Stimulated activated naive CD4-positive, alpha-beta T cell treated with Interleukin-2 at 50 U/mL for 16 hours (primary cell): Measurements from ENCODE around the gene CDCP1.
"Not testable (repeated sequence)": the region's sequence is repeated elsewhere in the genome, so short reads cannot be mapped to it uniquely, and the experiment has no call there.

ENCODE experiments used
- DNase-seq: peaks from one replicate; lab custom pipeline; 2025; lab: John Stamatoyannopoulos, UW

Gene CDCP1

DNA sequence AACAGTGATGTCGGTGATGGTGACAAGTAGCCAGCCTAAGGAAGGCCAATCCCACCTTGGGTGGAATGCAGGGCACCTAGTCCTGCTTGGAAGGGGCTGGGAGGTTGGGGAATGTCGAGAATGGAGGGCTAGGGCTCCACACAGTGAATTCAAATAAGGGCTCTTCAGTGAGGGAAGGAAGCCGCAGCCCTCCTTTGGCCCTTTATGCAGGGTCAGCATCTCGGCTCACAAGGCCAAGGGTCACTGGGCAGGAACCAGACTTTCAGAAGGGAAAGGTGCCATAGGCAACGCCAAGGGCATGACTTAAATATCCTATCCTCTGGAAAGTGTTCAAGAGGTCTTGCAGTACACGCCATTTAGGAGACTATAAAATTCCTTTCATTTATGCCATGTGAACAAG lies 63.2 kb downstream of the CDCP1 start:
- no peak for DNase-seq

DNA sequence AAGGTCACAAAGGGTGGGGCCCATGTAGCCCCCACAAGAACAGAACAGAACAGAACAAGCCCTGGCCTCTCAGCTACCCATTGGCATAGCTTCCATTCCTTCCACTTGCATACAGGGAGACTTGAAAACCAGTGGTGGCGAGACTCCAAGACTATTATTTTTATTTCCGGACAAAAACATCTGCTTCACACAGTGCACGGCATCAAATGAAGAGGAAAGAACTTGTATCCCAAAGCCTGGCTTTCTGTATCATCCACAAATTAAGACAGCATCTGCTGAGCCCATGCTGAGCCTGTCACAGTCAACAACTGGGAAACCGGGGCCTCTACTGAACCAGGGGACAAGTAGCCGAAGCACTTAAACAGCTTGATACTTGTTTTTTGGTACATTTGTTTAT lies 64.0 kb downstream of the CDCP1 start:
- DNase-seq, result no peak

- DNase-seq, result no peak
Observed at GRCh38 chr3:45081506-45082141, 64.6 kb downstream of the CDCP1 start.

DNA sequence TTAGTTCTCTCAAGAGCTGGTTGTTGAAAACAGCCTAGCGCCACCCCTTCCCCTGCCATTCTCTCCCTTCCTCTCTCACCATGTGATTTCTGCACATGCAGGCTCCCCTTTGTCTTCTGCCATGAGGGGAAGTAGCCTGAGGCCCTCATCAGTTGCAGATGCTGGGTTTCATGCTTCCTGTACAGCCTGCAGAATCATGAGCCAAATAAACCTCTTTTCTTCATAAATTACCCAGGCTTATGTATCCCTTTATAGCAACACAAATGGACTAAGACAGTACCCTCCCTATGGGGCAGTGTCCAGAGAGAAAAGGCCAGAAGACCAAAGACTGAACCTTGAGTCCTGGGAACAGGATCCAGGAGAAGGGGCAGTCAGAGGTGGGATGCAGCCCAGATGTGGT lies 65.4 kb downstream of the CDCP1 start:
- DNase-seq, result no peak

DNA sequence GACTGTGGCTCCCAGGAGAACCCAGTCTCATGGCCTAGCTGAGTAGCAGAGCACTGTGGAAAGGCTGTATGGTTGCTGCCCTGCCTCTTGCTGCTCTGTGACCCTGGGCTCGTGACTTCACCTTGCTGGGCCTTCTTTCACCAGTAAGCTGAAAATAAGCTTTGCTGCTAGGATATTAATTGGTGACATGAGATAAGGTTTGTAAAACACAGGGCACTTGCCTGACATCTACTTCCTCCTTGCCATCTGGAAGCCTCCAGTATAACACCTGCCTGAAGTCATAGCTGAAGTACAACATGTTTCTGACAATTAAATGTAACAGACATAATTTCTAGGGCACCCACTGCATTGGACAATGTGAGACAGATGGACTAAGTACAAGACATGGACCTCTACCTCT lies 66.5 kb downstream of the CDCP1 start:
- no peak for DNase-seq

DNA sequence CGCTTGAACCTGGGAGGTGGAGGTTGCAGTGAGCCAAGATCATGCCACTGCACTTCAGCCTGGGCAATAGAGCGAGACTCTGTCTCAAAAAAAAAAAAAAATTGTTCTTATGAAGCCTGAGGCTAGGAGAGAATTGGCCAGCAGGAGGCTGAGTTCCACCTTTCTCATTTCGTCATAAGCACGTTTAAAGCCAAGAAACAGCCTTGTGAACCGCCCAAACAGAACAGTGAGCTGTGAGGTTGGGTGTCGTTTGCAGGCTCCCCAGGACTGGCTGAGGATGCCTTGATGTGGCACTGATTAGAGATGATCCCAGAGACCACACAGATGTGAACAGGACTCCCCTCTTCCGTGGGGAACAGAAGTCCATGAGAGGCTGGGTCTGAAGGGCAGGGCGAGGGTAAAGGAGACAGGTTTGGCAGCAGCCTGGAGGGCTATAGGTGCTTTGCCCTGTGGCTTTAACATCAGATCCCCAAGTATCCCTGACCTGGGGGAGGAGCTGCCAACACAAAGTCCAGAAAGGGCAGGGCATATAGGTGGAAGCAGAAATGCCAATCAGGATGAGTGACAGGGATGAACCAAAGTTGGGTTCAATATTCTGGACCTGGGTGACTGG lies 67.2 kb downstream of the CDCP1 start:
- DNase-seq, result no peak

DNA sequence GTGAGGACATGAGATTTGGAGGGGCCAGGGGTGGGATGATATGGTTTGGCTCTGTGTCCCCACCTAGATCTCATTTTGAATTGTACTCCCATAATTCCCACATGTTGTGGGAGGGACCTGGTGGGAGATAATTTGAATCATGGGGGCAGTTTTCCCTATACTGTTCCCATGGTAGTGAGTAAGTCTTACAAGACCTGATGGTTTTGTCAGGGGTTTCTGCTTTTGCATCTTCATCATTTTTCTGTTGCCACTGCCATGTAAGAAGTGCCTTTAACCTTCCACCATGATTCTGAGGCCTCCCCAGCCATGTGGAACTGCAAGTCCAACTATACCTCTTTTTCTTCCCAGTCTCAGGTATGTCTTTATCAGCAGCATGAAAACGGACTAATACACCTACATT lies 67.9 kb downstream of the CDCP1 start:
- DNase-seq, result not testable (repeated sequence)

- DNase-seq, result no peak
Observed at GRCh38 chr3:45075821-45076625, 70.2 kb downstream of the CDCP1 start.

DNA sequence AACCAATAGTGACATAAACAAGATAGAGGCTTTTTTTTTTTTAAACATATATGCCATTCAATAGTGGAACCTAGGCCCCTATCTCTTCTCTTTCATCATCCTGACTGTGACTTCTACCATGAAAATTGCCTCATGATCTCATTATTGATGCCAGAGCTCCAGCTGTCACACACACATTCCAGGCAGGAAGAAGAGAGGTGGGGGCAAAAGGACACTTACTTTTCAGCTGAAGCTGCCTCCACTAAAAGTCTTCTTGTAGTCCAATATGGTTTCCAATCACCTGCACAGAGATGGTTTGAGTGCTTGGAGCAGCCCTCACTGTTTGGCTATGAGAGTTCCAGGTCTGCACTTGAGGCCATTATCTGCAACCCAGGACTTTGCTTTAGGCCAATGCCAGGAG lies 75.1 kb downstream of the CDCP1 start:
- DNase-seq, result no peak

DNA sequence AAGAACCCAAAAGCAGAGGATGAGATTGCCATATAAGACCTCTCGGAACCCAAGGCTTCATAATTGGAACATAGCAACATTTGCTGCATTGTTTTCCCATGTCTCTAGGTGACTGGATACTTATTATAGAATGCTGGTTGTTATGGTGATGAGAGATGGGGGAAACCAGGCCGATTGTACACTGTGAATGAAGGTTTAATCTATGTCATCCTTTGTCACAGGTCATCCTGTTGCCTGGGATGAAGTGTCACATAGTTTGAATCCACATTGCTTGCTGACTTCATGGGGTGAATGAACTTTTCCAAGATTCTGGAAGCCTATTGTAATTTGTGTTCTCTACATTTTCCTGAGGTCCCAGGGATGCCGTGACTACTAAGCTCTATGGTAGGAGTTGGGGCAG lies 78.2 kb downstream of the CDCP1 start:
- no peak for DNase-seq

DNA sequence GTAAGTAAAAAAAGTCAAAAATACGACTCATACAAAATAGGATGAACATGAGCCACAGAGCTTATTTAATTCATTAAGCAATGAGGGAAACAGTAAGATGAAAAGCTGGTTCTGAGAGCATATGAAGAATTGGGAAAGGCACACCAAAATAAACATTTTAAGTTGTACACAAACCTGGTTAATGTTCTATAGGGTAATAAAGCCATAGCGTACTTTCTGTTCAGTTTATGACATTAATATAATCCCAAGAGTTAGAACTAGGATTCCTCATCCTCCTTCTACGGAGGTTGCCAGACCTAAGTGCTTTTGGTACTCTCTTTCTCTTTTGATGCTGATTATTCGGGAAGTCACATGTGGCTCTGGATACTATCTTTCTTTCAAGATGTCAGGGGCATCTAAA lies 78.7 kb downstream of the CDCP1 start:
- DNase-seq, result no peak

- DNase-seq, result no peak
Observed at GRCh38 chr3:45066109-45066801, 79.9 kb downstream of the CDCP1 start.

GRCh38 chr3:45065373-45065720 lies 80.8 kb downstream of the CDCP1 start:
- DNase-seq, result no peak

DNA sequence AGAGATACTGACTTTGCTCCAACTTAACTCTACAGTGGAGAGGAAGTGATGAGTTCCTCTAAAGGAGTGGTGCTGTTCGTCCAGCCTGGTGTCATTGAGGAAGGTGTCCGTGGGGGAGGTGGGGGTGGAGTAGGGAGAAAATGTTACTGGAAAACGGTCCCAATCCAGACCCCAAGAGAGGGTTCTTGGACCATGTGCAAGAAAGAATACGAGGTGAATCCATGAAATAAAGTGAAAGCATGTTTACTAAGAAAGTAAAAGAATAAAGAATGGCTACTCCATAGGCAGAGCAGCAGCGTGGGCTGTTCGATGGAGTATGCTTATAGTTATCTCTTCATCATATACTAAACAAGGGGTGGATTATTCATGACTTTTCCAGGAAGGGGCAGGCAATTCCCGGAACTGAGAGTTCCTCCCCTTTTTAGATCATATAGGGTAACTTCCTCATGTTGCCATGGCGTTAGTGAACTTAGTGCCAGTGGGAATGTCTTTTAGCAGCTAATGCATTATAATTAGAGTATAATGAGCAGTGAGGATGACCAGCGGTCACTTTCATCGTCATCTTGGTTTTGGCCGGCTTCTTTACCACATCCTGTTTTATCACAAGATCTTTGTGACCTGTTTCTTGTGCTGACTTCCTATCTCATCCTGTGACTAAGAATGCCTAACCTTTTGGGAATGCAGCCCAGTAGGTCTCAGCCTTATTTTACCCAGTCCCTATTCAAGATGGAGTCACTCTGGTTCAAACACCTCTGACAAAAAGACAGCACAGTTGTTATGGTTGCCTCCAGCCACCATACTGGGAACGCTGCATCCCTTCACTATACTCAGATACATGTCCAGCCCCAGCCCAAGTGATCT lies 81.4 kb downstream of the CDCP1 start:
- DNase-seq, result peak; percentile 43

- DNase-seq, result no peak
Observed at GRCh38 chr3:45062697-45063070, 83.5 kb downstream of the CDCP1 start.

DNA sequence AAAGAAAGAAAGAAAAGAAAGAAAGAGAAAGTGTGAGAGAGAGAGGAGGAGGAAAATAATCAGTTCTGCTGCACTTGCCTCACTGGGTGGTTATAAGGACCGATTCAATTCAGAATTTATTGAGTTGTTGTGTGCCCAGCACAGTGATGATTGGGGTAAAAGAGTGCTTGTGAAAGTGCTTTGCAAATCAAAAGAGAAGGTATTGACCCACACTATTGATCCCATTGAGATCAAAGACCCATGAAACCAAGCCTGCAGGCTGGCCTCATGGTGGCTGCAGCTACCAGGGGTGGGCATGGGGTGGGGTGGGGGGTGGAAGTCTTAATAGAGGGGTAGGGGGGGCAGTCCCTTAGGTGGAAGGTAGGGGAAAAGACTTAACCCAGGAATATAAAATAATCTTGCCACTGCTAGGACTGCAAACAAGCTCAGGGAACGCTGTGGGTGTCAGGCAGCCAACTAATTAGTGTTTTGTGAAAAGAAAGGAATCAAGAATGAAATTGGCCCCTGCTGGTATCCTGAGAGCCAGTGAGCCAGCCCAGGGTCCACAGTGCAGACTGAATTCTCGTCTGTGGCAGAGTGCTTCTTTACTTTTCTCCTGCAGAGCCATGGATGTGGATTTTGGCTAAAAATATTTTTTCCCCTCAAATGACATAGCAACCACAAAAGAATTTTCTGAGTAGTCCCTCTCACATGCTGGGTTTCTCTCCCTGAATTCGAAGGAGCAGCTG lies 85.8 kb downstream of the CDCP1 start:
- no peak for DNase-seq

- no peak for DNase-seq
Observed at GRCh38 chr3:45059132-45059531, 87.0 kb downstream of the CDCP1 start.

GRCh38 chr3:45057557-45057956 lies 88.6 kb downstream of the CDCP1 start:
- DNase-seq, result no peak

DNA sequence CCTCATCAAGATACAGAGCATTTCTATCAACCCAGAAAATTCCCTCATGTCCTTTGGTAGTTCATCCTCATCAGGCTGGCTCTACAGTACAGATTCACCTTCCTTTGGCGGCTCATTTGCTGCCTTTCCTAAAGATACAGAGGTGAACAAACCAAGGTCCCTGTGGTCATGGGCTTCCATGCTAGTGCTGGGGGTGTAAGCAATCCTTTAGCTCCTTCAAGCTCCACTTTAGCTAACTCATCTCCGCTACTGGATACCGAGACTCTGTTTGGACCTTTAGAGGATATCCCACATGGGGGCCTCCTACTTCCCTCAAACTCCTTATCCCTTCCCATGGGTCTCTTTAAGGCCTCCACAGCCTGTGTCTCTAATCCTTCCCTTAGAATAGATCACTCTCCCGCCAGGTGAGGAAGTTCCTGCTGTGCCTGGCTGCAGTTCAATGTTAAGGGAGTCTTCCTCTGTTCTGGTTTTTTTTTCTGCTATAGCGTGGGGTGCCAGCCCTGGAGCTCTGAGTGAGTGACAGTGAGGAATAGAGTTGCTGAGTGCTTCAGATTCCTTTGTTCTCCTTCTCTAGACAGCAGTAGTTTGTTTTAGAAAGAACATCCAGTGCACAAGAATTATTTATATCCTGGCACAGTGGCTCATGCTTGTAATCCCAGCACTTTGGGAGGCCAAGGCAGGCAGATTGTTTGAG lies 89.4 kb downstream of the CDCP1 start:
- DNase-seq, result no peak

DNA sequence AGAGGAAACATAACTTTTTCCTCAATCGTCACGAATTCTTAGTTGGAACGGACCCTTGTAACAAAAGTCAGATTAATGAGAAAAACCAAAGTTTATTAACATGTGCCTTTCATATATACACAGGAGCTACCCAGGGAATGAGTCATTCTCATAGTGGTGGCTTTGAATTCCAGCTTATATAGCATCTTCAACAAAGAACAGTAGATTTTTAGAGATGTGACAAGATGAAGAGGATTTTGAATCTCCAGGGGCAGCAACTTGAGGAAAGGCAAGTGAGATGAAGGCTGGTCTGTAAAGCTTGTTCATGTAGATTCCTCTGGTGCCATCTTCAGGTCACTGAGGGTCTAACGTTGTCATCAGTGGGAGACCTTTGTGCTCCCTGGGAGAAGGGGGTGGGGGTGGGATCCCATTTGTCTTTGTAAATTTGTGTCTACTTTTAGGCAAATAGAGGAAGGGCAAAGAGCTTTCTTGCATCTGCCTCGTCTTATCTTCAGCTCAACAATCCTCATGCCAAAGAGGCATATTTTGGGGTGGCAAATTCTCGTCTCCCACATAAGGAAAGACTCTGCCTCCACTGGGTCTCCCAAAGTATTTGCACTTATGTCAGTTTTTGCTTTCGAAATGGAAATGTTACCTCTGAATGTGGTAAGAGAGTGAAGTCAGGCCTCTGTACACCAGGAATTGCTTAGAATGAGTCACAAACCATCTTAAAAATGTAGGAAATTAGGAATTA lies 90.6 kb downstream of the CDCP1 start:
- no peak for DNase-seq
